ENCODE data around the gene P2RX3. TPM values are rescaled to one million over a fixed set of nuclear protein-coding genes. Genes with fewer than 3 reads are reported as not detected.

P2RX3 gene
- total and polyA plus RNA-seq, 2 of the 8 experiments (the other 6 are each of a cell fraction or from before 2014, with no cell fraction given), result 0.45 to 0.47 TPM

DNA sequence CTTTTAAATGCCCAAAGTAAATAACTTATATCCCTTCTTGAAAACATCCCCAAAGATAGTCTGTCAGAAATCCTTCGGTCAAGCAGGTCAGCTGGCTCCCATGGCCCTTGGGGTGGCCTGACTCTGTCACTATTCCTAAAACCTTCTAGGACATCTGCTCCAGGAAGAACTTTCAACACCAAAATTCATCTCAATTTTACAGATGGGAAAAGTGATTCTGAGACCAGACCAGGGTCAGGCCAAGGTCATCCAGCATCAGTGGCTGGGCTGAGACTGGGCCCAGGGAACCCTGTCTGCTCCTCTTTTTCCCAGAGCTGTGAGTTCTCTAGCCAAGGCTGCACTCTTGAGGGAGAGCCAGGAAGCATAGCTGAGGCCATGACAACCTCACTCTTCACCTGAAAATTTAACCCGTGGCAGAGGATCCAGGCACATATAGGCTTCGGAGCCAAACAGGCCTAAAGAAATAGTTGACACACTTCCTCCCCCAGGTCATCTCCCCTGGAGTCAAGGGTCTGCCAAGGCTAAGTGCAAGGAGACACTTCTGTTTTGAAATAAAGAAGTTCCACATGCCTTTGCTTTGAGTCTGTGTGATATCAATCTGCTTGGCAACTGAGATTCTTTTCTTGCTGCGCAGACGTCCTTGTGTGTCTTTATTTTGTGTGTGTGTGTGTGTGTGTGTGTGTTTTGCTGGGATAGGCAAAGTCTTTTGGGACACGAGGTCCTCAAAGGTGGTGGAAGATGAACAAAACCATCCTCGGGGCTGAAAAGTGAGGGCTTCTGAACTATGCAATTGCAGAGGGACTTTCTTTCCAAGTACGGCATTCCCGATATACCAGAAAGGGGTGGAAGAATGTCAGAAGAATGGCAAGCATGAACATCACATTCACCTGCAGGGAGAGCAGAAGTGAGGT lies 69.1 kb downstream of the P2RX3 start:
- H2BK20ac ChIP-seq (ENCODE audit: low read length), result no peak overlapping the region
- no peaks in the 10 kb centered on the region; the same call in 1 of the 2 replicates for H3K79me1 ChIP-seq (ENCODE audit: low read depth, low read length)
- no peak overlapping the region for H3K4me2 ChIP-seq (ENCODE audit: insufficient read depth in 1 of 2, low read depth in 2 of 2, low read length in 2 of 2)
- H3K27ac ChIP-seq (ENCODE audit: low read depth, low read length), result no peak overlapping the region
- no peaks in the 10 kb centered on the region for H3K23me2 ChIP-seq (ENCODE audit: low read depth, low read length)
- POLR2A ChIA-PET (ENCODE audit: partially characterized antibody), result interaction anchor here (0.8 to 1.8 kb wide), 4 partner anchors 12 to 242 kb away, joined by 3 to 5 read pairs (median 3); partner anchors contain the start of gene YPEL4
- no peak overlapping the region for H4K8ac ChIP-seq (ENCODE audit: extremely low read depth, insufficient read depth, low read length)
- no peak overlapping the region for H3K4me3 ChIP-seq (ENCODE audit: extremely low read depth in 1 of 4, insufficient read depth in 2 of 4, low read depth in 3 of 4, low read length in 4 of 4)
- H3K9ac ChIP-seq (replicated peaks in 1 of 4; ENCODE audit: extremely low read depth in 1 of 4, low read depth in 3 of 4, low read length in 3 of 4), result no peak overlapping the region
- no peak overlapping the region for H2BK120ac ChIP-seq (replicated peaks; ENCODE audit: low read depth, low read length)
- no peak overlapping the region for H4K91ac ChIP-seq (replicated peaks; ENCODE audit: insufficient read length, low read length)
- H3K4me1 ChIP-seq (replicated peaks in 1 of 4; ENCODE audit: control insufficient read depth in 3 of 4, insufficient read depth in 4 of 4, low read length in 3 of 4), result no peaks in the 10 kb centered on the region
- H3K23ac ChIP-seq (ENCODE audit: insufficient read length), result no peak overlapping the region
- H3K36me3 ChIP-seq (ENCODE audit: control insufficient read depth in 2 of 4, insufficient read depth in 4 of 4, low read length in 3 of 4), result peaks cover 4 to 28% (median 19%) of the 10 kb centered on the region in 4 experiments; a peak in 6 of 8 replicates
- H2AFZ ChIP-seq (ENCODE audit: low read length), result no peak overlapping the region
- no peak overlapping the region for H2BK15ac ChIP-seq (ENCODE audit: low read length)
- no peaks in the 10 kb centered on the region for H3K9me3 ChIP-seq (ENCODE audit: insufficient read depth in 2 of 2, low read depth in 1 of 2, low read length in 1 of 2)
- H3K27me3 ChIP-seq (replicated peaks in 1 of 4; ENCODE audit: control insufficient read depth in 3 of 4, extremely low read depth in 1 of 4, insufficient read depth in 3 of 4, low read length in 3 of 4), result no peaks in the 10 kb centered on the region
- no peak overlapping the region for H4K5ac ChIP-seq (ENCODE audit: insufficient read length, low read depth, low read length)
- WGBS, 2 experiments (ENCODE audit: extremely low coverage in 1 of 2, insufficient coverage in 1 of 2, insufficient read length in 1 of 2, insufficient replicate concordance in 2 of 2, low coverage in 1 of 2, low lambda C conversion rate in 2 of 2, missing lambda C conversion rate in 1 of 2), result 91% methylated on average over 9 of the region's 9 CpGs; no CpG with 5 or more reads in 1 of the 2 experiments
- FAIRE-seq, result no peak
- H3K79me2 ChIP-seq (ENCODE audit: control insufficient read depth in 1 of 2, insufficient read depth in 2 of 2, low read length in 2 of 2), result no peaks in the 10 kb centered on the region
- CTCF ChIA-PET (ENCODE audit: partially characterized antibody), result interaction anchor here (1.0 to 1.2 kb wide), 3 partner anchors 11 to 18 kb away, joined by 3 to 4 read pairs (median 3); no protein-coding TSS in a partner anchor
- H3K14ac ChIP-seq (ENCODE audit: insufficient read length), result no peak overlapping the region
- DNase-seq (ENCODE audit: low read depth in 1 of 2, low spot score in 2 of 2), result no peak
- no peak overlapping the region for H2AK5ac ChIP-seq (ENCODE audit: low read depth, low read length)
- H3K56ac ChIP-seq (replicated peaks; ENCODE audit: insufficient read length, low read depth, low read length), result no peak overlapping the region
- H3K4ac ChIP-seq (replicated peaks; ENCODE audit: insufficient read length, low read depth, low read length), result no peak overlapping the region
- no peak overlapping the region for H2BK12ac ChIP-seq (ENCODE audit: low read depth, low read length)
- no peak overlapping the region for H2BK5ac ChIP-seq (ENCODE audit: low read depth, low read length)
- H3K18ac ChIP-seq (ENCODE audit: extremely low read depth, low read length), result no peak overlapping the region
- H4K20me1 ChIP-seq (replicated peaks in 1 of 2; ENCODE audit: control insufficient read depth in 1 of 2, insufficient read depth in 2 of 2, low read length in 2 of 2), result peaks cover 0 to 1% of the 10 kb centered on the region in 2 experiments
- TF ChIP-seq GABPA (IDR thresholded peaks at IDR 0.05; ENCODE audit: borderline replicate concordance, insufficient read depth, low read length), result no peak
- no peak for TF ChIP-seq EZH2 (IDR thresholded peaks at IDR 0.05; ENCODE audit: low read depth, low read length, severe bottlenecking)
- TF ChIP-seq POU5F1 (IDR thresholded peaks at IDR 0.05; ENCODE audit: low read depth, low read length), result no peak
- TF ChIP-seq TCF12 (IDR thresholded peaks at IDR 0.05; ENCODE audit: low read depth, low read length), result no peak
- no peak for TF ChIP-seq EP300 (IDR thresholded peaks at IDR 0.05; ENCODE audit: borderline replicate concordance in 1 of 2, low read depth in 2 of 2, low read length in 2 of 2)
- no peak for TF ChIP-seq SIN3A (conservative IDR thresholded peaks at IDR 0.05 in 1 of 2, IDR thresholded peaks at IDR 0.05 in 1 of 2; ENCODE audit: low read depth in 1 of 2, low read length in 2 of 2)
- TF ChIP-seq YY1 (IDR thresholded peaks at IDR 0.05; ENCODE audit: low read depth, low read length), result no peak
- no peak for TF ChIP-seq SUZ12 (IDR thresholded peaks at IDR 0.05; ENCODE audit: low read length)
- no peak for TF ChIP-seq EGR1 (IDR thresholded peaks at IDR 0.05; ENCODE audit: borderline replicate concordance, low read depth, low read length)
- TF ChIP-seq NANOG (IDR thresholded peaks at IDR 0.05; ENCODE audit: insufficient read depth, low read depth, low read length, poor library complexity, severe bottlenecking), result no peak

Measured in H1 (cell line).